Superior temporal gyrus (tissue), 1 donor: Measurements from ENCODE around the gene CUX1.

Experiments used
- DNase-seq: peaks from one replicate; pipeline ENCODE4 v3.0.0-alpha.2; 2016; ENCODE audit errors: extremely low spot score

CUX1 gene

DNA sequence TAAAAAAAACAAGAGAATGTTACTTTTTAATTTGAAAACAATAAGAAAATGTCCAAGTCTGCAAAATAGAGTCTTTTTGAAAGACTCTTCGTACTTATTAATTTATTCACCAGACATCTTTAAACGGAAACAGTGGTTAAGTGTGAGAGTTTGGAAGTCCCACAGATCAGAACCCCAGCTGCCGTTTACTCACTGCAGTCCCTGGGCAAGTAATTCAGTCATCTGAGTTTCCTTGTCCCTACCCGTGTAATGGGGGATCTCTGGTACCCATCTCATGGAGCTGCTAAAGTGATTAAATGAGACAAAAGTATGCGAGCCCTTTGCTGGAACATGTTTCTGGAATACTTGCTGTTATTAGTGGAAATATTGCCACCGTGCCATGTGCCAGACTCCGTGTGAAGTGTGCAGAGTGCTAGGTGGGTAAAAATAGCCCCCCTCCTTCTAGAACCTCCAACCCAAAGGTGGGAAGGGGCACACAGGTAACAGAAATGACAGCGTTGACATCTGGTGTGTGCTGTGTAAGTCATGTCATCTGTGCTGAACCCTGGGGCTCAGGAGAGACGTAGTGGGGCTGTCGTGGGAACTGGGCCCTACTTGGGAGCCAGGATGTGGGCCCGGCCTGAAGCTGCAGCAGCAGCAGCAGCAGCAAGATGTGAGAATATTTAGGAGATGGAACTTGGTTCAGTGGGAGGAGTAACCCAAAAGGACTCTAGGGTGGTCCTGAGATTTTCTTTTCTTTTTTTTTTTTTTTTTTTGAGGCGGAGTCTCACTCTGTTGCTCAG is 140.5 kb downstream of the CUX1 start:
- DNase-seq = no peak

- no peak for DNase-seq
These were observed 141.9 kb downstream of the CUX1 start for GRCh38 chr7:101959342-101959741.

DNA sequence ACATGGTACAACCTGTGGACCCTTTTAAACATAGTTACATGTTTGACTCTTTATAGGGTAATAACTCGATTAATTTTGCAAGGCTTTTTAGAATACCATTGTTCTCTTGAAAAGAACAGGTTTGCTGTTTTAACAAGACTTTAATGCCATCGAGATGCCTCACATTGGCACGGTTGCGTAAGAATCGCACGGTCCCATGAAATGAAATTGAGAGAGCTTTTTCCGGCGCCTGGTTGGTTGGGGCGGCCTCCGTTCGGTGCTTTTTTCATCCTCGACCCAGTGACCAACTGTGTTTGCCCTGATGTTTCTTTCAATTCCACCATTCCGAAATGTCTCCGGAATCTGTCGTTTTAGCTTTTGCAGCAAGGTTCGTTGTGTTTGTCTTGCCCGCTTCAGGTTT is 142.4 kb downstream of the CUX1 start:
- DNase-seq = no peak

- DNase-seq = no peak
These were observed 142.9 kb downstream of the CUX1 start for GRCh38 chr7:101960323-101960722.

DNA sequence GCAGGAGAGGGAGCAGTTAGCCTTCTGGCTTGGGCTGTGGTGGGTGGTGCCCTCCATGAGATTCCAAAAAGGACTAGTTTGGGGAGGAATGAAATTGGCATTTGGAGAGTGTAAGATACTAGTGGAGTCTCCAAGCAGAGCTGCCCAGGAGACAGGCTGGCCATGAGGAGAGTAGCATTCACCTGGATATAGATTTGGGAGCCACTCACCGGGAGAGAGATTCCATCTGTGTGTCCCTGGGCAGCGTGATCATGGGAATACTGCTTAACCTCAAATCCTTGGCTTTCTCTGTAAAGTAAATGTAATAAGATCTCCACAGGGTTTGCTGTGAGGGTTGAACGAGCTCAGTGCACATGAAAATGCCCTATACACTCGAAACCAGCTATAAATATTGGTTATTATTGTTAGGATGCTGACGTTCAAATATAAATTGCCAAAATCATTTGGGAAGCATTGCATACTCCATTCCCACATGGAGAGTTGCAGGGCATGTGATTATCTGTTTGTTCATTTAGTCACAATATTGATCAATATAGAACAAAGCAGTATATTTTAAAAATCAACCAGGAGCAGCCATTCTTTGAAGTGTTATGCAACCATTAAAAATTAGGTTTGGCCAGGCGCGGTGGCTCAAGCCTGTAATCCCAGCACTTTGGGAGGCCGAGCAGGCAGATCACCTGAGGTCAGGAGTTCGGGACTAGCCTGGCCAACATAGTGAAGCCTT is 143.7 kb downstream of the CUX1 start:
- DNase-seq = no peak

GRCh38 chr7:101961811-101962210 is 144.4 kb downstream of the CUX1 start:
- DNase-seq = no peak

- DNase-seq = no peak
These were observed 146.3 kb downstream of the CUX1 start for GRCh38 chr7:101963693-101964092.

GRCh38 chr7:101964680-101965452 is 147.4 kb downstream of the CUX1 start:
- DNase-seq = no peak

GRCh38 chr7:101968720-101969466 is 151.5 kb downstream of the CUX1 start:
- no peak for DNase-seq

DNA sequence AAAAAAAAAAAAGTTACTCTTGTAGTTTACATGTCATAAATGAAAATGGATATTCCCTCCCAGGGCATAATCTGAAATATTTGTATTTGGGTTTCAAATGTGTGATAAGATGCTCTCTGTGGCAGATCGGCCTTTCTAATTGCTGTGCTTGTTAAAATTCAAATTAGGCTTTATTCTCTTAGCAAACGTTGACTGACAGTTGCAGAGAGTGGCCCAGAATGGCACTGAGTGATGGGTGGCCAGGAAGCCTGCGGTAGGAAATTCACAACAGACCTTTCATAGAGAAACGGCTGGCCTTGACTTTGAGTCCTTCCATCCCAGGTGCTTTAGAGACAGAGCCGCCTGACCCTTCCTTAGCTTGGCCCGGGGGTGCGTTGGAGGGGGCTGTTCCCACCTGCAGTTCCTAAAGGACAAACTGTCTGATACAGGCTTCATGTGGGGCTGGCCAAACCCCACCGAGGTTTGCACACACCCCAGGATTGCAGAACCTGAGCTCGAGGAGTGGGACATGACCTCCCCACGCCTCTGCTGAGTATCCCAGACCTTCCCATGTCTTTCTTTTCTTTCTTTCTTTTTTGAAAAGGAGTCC is 152.7 kb downstream of the CUX1 start:
- DNase-seq = no peak

- no peak for DNase-seq
These were observed 153.4 kb downstream of the CUX1 start for GRCh38 chr7:101970801-101971200.

GRCh38 chr7:101971457-101971856 is 154.0 kb downstream of the CUX1 start:
- DNase-seq = no peak

- DNase-seq = no peak
These were observed 155.2 kb downstream of the CUX1 start for GRCh38 chr7:101972627-101973026.

DNA sequence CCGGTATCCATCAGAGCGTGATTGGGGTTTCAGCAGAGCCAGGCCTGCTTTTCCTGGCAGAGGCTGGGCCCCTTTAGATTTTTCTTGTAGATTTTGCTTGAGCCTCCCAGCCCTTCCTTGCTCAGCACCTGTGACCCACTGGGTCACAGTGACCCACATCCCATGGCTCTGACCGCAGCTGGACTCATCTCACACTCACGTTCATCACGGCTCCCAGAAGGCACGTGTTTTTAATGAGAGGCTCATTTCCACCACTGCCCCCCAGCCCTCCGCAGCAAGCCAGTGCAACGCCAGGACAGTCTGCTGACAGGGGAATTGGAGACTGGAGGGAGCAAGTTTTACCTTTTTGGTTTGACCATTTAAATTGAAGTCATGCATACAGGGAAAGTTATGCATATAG is 155.7 kb downstream of the CUX1 start:
- no peak for DNase-seq

DNA sequence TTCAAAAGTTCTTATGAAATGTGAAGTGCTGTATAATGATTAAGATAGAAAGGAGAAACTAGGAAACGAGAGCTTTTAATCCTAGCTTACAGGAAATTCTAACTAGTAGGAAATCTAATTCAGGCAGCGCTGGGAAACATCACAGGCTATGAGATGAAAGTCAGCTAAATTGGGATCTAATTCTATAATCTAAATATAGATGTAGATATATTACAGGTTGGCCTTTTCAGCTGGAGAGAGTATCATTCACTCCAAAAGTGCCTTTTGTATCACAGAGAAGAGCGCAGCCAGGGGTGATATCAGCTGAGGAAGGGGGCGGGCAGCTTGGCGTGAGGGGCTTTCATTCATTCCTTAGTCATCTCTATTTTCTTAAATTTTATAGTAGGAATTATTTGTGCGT is 157.0 kb downstream of the CUX1 start:
- no peak for DNase-seq

DNA sequence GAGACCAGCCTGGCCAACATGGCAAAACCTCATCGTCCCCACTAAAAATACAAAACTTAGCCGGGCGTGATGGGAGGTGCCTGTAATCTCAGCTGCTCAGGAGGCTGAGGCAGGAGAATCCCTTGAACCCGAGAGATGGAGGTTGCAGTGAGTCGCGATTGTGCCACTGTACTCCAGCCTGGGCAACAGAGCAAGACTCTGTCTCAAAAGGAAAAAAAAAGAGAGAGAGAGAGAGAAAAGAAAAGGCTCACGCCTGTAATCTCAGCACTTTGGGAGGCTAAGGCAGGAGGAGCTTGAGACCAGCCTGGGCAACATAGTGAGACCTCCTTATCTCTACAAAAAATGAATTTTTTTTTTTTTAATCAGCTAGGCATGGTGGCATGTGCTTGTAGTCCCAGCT is 157.6 kb downstream of the CUX1 start:
- no peak for DNase-seq

- no peak for DNase-seq
These were observed 159.0 kb downstream of the CUX1 start for GRCh38 chr7:101976411-101976810.

GRCh38 chr7:101977249-101977648 is 159.8 kb downstream of the CUX1 start:
- DNase-seq = no peak

DNA sequence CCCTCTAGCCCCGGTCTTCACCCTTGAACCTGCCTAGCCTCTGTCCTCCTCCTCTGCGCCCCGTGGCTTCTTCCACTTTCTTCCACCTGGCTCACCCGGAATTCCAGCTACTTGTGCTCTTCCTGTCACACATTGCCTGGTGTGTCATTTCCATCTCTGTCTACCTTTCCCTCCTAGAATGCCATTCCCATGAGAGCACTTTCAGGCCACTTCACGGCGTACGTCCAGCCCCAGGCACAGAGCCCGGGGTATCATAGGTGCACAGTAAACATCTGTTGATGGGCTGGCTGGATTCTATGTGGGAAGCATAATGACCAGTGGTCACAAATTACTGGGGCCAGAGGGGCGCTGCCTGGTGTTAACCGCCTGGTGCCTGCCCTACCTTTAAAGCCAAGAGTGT is 161.3 kb downstream of the CUX1 start:
- no peak for DNase-seq

DNA sequence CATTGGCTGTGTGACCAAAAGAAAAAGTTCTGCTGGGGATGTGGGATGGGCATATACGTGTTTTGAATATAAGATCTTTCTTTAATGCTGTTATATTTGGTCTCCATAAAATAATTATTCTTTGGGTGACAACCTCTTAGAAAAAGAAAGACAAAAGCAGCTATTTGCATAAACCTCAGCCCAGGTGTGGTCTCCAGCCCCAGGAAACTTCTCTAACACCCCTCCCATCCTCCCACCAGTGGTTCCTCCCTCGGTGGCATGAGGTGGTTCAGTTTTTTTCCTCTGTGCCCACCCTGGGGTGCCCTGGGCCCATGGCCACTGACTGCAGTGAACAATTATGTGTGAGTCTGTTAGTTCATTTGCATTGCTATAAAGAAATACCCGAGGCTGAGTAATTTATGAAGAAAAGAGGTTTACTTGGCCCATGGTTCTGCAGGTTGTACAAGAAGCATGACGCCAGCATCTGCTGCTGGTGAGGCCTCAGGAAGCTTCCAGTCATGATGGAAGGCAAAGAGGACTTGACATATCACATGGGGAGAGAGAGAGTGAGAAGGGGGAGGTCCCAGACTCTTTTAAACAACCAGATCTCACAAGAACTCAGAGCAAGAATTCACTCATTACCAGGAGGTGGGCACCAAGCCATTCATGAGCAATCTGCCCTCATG is 165.9 kb downstream of the CUX1 start:
- DNase-seq = no peak
